ENCODE measurements around the gene PCNT.

PCNT gene

GRCh38 chr21:46409641-46410406 lies 85.9 kb downstream of the PCNT start:
- no peak for DNase-seq (ENCODE audit: low read depth)

- no peak for DNase-seq (ENCODE audit: low read depth)
Observed at GRCh38 chr21:46410516-46410915, 86.6 kb downstream of the PCNT start.

- DNase-seq (ENCODE audit: low read depth): no peak
Observed at GRCh38 chr21:46411236-46411635, 87.3 kb downstream of the PCNT start.

GRCh38 chr21:46411691-46412090 lies 87.7 kb downstream of the PCNT start:
- DNase-seq (ENCODE audit: low read depth): no peak

GRCh38 chr21:46412521-46413364 lies 88.8 kb downstream of the PCNT start:
- no peak for DNase-seq (ENCODE audit: low read depth)

- DNase-seq (ENCODE audit: low read depth): no peak
Observed at GRCh38 chr21:46413365-46413696, 89.4 kb downstream of the PCNT start.

GRCh38 chr21:46414965-46415275 lies 91.0 kb downstream of the PCNT start:
- DNase-seq (ENCODE audit: low read depth): no peak

- no peak for DNase-seq (ENCODE audit: low read depth)
Observed at GRCh38 chr21:46416551-46416950, 92.6 kb downstream of the PCNT start.

- no peak for DNase-seq (ENCODE audit: low read depth)
Observed at GRCh38 chr21:46418265-46418946, 94.5 kb downstream of the PCNT start.

GRCh38 chr21:46420241-46421190 lies 96.6 kb downstream of the PCNT start:
- DNase-seq (ENCODE audit: low read depth): no peak

- DNase-seq (ENCODE audit: low read depth): no peak
Observed at GRCh38 chr21:46421191-46421750, 97.3 kb downstream of the PCNT start.

GRCh38 chr21:46421756-46422555 lies 98.0 kb downstream of the PCNT start:
- DNase-seq (ENCODE audit: low read depth): no peak

- no peak for DNase-seq (ENCODE audit: low read depth)
Observed at GRCh38 chr21:46422636-46423241, 98.8 kb downstream of the PCNT start.

- DNase-seq (ENCODE audit: low read depth): no peak
Observed at GRCh38 chr21:46423546-46424038, 99.6 kb downstream of the PCNT start.

- DNase-seq (ENCODE audit: low read depth): no peak
Observed at GRCh38 chr21:46424039-46424591, 100.2 kb downstream of the PCNT start.

GRCh38 chr21:46424621-46425020 lies 100.7 kb downstream of the PCNT start:
- DNase-seq (ENCODE audit: low read depth): no peak

GRCh38 chr21:46425041-46425440 lies 101.1 kb downstream of the PCNT start:
- DNase-seq (ENCODE audit: low read depth): no peak

GRCh38 chr21:46425571-46425970 lies 101.6 kb downstream of the PCNT start:
- DNase-seq (ENCODE audit: low read depth): no peak

- no peak for DNase-seq (ENCODE audit: low read depth)
Observed at GRCh38 chr21:46426313-46427046, 102.5 kb downstream of the PCNT start.

Measured in EH (cell line).